Liver (tissue), 9 donors: Measurements from ENCODE around the gene ALG10B. TPM values are rescaled to one million over a fixed set of nuclear protein-coding genes. Genes with fewer than 3 reads are reported as not detected.

ENCODE experiments used
- DNase-seq: peaks from one replicate; pipeline ENCODE4 v3.0.0-alpha.2; 2017; ENCODE audit warnings: low spot score
- H3K27ac ChIP-seq, 2 donors: one replicate each; pipeline ENCODE4 v1.7.0; 2013; ENCODE audit warnings: inconsistent platforms in 2 of 2, low read length in 2 of 2, control low read depth in 1 of 2, low read depth in 1 of 2, mild to moderate bottlenecking in 1 of 2
- H3K27me3 ChIP-seq, 4 donors: one replicate each; pipeline versions ENCODE4 v1.6.1 to v1.7.0; 2013; ENCODE audit warnings: low read length in 3 of 4, inconsistent platforms in 1 of 4, mild to moderate bottlenecking in 1 of 4, moderate library complexity in 1 of 4; ENCODE audit not compliant: control insufficient read depth in 4 of 4, insufficient read depth in 4 of 4
- H3K36me3 ChIP-seq, 4 donors: one replicate each; pipeline versions ENCODE4 v1.6.1 to v1.7.0; 2013; ENCODE audit warnings: low read length in 3 of 4, mild to moderate bottlenecking in 3 of 4, low read depth in 1 of 4, moderate library complexity in 1 of 4; ENCODE audit not compliant: control insufficient read depth in 4 of 4, insufficient read depth in 3 of 4
- H3K4me1 ChIP-seq, 4 donors: one replicate each; pipeline versions ENCODE4 v1.6.1 to v1.7.0; 2013; ENCODE audit warnings: low read length in 3 of 4, mild to moderate bottlenecking in 3 of 4, moderate library complexity in 1 of 4; ENCODE audit not compliant: control insufficient read depth in 4 of 4, insufficient read depth in 4 of 4
- H3K4me3 ChIP-seq, 3 donors: one replicate each; pipeline versions ENCODE4 v1.6.1 to v1.7.0; 2013; ENCODE audit warnings: low read length in 3 of 3, control low read depth in 1 of 3, low read depth in 1 of 3, mild to moderate bottlenecking in 1 of 3
- H3K9ac ChIP-seq, 2 donors: one replicate each; pipeline ENCODE4 v1.7.0; 2013; ENCODE audit warnings: low read length in 2 of 2, mild to moderate bottlenecking in 2 of 2, moderate library complexity in 2 of 2, control low read depth in 1 of 2, low read depth in 1 of 2
- H3K9me3 ChIP-seq, 4 donors: one replicate each; pipeline versions ENCODE4 v1.6.1 to v1.7.0; 2013; ENCODE audit warnings: low read length in 3 of 4; ENCODE audit not compliant: control insufficient read depth in 4 of 4
- EGR1 ChIP-seq, 2 donors: IDR thresholded peaks; 2 replicates each; pipeline ENCODE4 v1.6.1; 2016 to 2018; ENCODE audit warnings: antibody characterized with exemption in 2 of 2, low read depth in 2 of 2
- FOXA1 ChIP-seq: IDR thresholded peaks from 2 replicates; pipeline ENCODE4 v1.6.1; 2016; ENCODE audit warnings: antibody characterized with exemption
- FOXA2 ChIP-seq: IDR thresholded peaks from 2 replicates; pipeline ENCODE4 v1.6.1; 2016; ENCODE audit warnings: antibody characterized with exemption
- GABPA ChIP-seq, 2 donors: IDR thresholded peaks in 1 of 2; conservative IDR thresholded peaks in 1 of 2; 2 replicates each; pipeline ENCODE4 v1.6.1; 2016; ENCODE audit warnings: antibody characterized with exemption in 2 of 2, mild to moderate bottlenecking in 1 of 2, moderate library complexity in 1 of 2
- HNF4A ChIP-seq, 2 donors: conservative IDR thresholded peaks; 2 replicates each; pipeline ENCODE4 v1.6.1; 2016; ENCODE audit warnings: antibody characterized with exemption in 2 of 2, mild to moderate bottlenecking in 2 of 2
- HNF4G ChIP-seq: IDR thresholded peaks from 2 replicates; pipeline ENCODE4 v1.6.1; 2016; ENCODE audit warnings: antibody characterized with exemption
- JUND ChIP-seq, 2 donors: IDR thresholded peaks; 2 replicates each; pipeline ENCODE4 v1.6.1; 2016; ENCODE audit warnings: antibody characterized with exemption in 2 of 2
- NR2F2 ChIP-seq: IDR thresholded peaks from 2 replicates; pipeline ENCODE4 v1.6.1; 2016; ENCODE audit warnings: antibody characterized with exemption
- RAD21 ChIP-seq, 2 donors: IDR thresholded peaks; 2 replicates each; pipeline ENCODE4 v1.6.1; 2016; ENCODE audit warnings: antibody characterized with exemption in 2 of 2, mild to moderate bottlenecking in 2 of 2
- RXRA ChIP-seq, 2 donors: IDR thresholded peaks; 2 replicates each; pipeline ENCODE4 v1.6.1; 2017 to 2018; ENCODE audit warnings: antibody characterized with exemption in 2 of 2, mild to moderate bottlenecking in 1 of 2
- SP1 ChIP-seq: IDR thresholded peaks from 2 replicates; pipeline ENCODE4 v1.6.1; 2018; ENCODE audit warnings: antibody characterized with exemption, mild to moderate bottlenecking
- YY1 ChIP-seq: IDR thresholded peaks from 2 replicates; pipeline ENCODE4 v1.6.1; 2016; ENCODE audit warnings: antibody characterized with exemption, mild to moderate bottlenecking
- WGBS: extraction: QIAGEN DNeasy Blood & Tissue Kit; methylation state at CpG from one replicate; pipeline ENCODE4 v1.1.7; 2013; 5-methylcytosine and 5-hydroxymethylcytosine counted together
- polyA plus RNA-seq, 2 donors: library from polyadenylated mRNA; stranded (reverse) in 1 of 2; unstranded in 1 of 2; fragments of 200-250 nt in 1 of 2; fragments of >200 nt in 1 of 2; fragmentation: Nextera tagmentation in 1 of 2; extraction: Ambion mirVana in 1 of 2; gene quantifications; one replicate each; pipeline versions ENCODE4 v1.2.1 to v1.2.3, GENCODE V29; 2013 to 2015
- total RNA-seq, 2 donors: library from RNA; depleted of rRNA; stranded (reverse); fragments of >200 nt; gene quantifications; one replicate each; pipeline ENCODE4 v1.2.3, GENCODE V29; 2014
- TF ChIP-seq, protein P1 (sequence below): fragments of 150-350 bp; IDR thresholded peaks from 2 replicates; pipeline ENCODE4 v1.5.1; 2017; ENCODE audit warnings: improper control_type of control experiment, low read depth, low read length; ENCODE audit not compliant: missing input control
- TF ChIP-seq, protein P2 (sequence below): IDR thresholded peaks from 2 replicates; pipeline ENCODE4 v1.6.1; 2016; ENCODE audit warnings: antibody characterized with exemption
- TF ChIP-seq, protein P3 (sequence below): IDR thresholded peaks from 2 replicates; pipeline ENCODE4 v1.6.1; 2016; ENCODE audit warnings: antibody characterized with exemption, mild to moderate bottlenecking
- TF ChIP-seq, protein P4 (sequence below): IDR thresholded peaks from 2 replicates; pipeline ENCODE4 v1.6.1; 2016; ENCODE audit warnings: antibody characterized with exemption
- TF ChIP-seq, protein P5 (sequence below): IDR thresholded peaks from 2 replicates; pipeline ENCODE4 v1.6.1; 2016; ENCODE audit warnings: antibody characterized with exemption
- donor health status: healthy.
- donor health status: healthy.
- donor health status: healthy.
- donor health status: healthy.
- donor health status: healthy.

The ALG10B gene
- total and polyA plus RNA-seq, 4 donors, result 1.2 to 3.3 (median 2.5) TPM

DNA sequence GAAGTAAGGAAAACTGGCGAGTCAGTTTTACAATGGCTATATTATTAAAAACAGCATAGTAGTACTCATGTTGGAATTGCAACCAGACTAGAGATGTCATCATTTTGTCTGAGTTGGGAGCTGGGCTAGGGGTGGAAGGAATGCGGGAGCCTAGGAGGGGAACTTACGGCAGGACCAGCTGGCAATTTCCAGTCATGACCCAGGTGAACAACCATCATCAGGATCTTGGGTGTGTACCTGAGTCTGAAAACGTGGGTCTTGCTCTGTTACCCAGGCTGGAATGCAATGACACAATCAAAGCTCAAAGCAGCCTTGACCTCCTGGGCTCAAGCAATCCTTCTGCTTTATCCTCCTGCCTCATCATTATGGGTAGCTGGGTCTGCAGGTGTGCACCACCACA lies 50.9 kb downstream of the ALG10B start:
- H3K9me3 ChIP-seq, result no peaks in the 10 kb centered on the region
- DNase-seq, result no peak
- TF ChIP-seq, protein P1, sequence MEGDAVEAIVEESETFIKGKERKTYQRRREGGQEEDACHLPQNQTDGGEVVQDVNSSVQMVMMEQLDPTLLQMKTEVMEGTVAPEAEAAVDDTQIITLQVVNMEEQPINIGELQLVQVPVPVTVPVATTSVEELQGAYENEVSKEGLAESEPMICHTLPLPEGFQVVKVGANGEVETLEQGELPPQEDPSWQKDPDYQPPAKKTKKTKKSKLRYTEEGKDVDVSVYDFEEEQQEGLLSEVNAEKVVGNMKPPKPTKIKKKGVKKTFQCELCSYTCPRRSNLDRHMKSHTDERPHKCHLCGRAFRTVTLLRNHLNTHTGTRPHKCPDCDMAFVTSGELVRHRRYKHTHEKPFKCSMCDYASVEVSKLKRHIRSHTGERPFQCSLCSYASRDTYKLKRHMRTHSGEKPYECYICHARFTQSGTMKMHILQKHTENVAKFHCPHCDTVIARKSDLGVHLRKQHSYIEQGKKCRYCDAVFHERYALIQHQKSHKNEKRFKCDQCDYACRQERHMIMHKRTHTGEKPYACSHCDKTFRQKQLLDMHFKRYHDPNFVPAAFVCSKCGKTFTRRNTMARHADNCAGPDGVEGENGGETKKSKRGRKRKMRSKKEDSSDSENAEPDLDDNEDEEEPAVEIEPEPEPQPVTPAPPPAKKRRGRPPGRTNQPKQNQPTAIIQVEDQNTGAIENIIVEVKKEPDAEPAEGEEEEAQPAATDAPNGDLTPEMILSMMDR, result no peak
- TF ChIP-seq HNF4A (conservative IDR thresholded peaks at IDR 0.05), result no peak
- TF ChIP-seq FOXA1, result no peak
- no peak for TF ChIP-seq FOXA2
- TF ChIP-seq, protein P2, sequence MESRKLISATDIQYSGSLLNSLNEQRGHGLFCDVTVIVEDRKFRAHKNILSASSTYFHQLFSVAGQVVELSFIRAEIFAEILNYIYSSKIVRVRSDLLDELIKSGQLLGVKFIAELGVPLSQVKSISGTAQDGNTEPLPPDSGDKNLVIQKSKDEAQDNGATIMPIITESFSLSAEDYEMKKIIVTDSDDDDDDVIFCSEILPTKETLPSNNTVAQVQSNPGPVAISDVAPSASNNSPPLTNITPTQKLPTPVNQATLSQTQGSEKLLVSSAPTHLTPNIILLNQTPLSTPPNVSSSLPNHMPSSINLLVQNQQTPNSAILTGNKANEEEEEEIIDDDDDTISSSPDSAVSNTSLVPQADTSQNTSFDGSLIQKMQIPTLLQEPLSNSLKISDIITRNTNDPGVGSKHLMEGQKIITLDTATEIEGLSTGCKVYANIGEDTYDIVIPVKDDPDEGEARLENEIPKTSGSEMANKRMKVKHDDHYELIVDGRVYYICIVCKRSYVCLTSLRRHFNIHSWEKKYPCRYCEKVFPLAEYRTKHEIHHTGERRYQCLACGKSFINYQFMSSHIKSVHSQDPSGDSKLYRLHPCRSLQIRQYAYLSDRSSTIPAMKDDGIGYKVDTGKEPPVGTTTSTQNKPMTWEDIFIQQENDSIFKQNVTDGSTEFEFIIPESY, result no peak
- TF ChIP-seq, protein P3, sequence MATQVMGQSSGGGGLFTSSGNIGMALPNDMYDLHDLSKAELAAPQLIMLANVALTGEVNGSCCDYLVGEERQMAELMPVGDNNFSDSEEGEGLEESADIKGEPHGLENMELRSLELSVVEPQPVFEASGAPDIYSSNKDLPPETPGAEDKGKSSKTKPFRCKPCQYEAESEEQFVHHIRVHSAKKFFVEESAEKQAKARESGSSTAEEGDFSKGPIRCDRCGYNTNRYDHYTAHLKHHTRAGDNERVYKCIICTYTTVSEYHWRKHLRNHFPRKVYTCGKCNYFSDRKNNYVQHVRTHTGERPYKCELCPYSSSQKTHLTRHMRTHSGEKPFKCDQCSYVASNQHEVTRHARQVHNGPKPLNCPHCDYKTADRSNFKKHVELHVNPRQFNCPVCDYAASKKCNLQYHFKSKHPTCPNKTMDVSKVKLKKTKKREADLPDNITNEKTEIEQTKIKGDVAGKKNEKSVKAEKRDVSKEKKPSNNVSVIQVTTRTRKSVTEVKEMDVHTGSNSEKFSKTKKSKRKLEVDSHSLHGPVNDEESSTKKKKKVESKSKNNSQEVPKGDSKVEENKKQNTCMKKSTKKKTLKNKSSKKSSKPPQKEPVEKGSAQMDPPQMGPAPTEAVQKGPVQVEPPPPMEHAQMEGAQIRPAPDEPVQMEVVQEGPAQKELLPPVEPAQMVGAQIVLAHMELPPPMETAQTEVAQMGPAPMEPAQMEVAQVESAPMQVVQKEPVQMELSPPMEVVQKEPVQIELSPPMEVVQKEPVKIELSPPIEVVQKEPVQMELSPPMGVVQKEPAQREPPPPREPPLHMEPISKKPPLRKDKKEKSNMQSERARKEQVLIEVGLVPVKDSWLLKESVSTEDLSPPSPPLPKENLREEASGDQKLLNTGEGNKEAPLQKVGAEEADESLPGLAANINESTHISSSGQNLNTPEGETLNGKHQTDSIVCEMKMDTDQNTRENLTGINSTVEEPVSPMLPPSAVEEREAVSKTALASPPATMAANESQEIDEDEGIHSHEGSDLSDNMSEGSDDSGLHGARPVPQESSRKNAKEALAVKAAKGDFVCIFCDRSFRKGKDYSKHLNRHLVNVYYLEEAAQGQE, result no peak
- no peak for TF ChIP-seq EGR1 (IDR thresholded peaks at IDR 0.05; ENCODE audit: low read depth in 2 of 2)
- no peak for TF ChIP-seq YY1
- no peak for TF ChIP-seq SP1
- TF ChIP-seq, protein P4, sequence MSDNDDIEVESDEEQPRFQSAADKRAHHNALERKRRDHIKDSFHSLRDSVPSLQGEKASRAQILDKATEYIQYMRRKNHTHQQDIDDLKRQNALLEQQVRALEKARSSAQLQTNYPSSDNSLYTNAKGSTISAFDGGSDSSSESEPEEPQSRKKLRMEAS, result no peak
- no peak for TF ChIP-seq RAD21 (IDR thresholded peaks at IDR 0.05)
- TF ChIP-seq JUND (IDR thresholded peaks at IDR 0.05), result no peak
- no peak for TF ChIP-seq HNF4G
- TF ChIP-seq RXRA (IDR thresholded peaks at IDR 0.05), result no peak
- no peak for TF ChIP-seq GABPA (IDR thresholded peaks at IDR 0.05 in 1 of 2, conservative IDR thresholded peaks at IDR 0.05 in 1 of 2)
- TF ChIP-seq NR2F2, result no peak
- TF ChIP-seq, protein P5, sequence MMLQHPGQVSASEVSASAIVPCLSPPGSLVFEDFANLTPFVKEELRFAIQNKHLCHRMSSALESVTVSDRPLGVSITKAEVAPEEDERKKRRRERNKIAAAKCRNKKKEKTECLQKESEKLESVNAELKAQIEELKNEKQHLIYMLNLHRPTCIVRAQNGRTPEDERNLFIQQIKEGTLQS, result no peak
- H3K36me3 ChIP-seq, result no peaks in the 10 kb centered on the region
- 74% methylated on average over 4 of the region's 4 CpGs for WGBS
- no peaks in the 10 kb centered on the region for H3K27me3 ChIP-seq
- H3K4me1 ChIP-seq, result no peaks in the 10 kb centered on the region
- no peak overlapping the region for H3K27ac ChIP-seq
- H3K9ac ChIP-seq, result no peak overlapping the region
- no peak overlapping the region for H3K4me3 ChIP-seq

DNA sequence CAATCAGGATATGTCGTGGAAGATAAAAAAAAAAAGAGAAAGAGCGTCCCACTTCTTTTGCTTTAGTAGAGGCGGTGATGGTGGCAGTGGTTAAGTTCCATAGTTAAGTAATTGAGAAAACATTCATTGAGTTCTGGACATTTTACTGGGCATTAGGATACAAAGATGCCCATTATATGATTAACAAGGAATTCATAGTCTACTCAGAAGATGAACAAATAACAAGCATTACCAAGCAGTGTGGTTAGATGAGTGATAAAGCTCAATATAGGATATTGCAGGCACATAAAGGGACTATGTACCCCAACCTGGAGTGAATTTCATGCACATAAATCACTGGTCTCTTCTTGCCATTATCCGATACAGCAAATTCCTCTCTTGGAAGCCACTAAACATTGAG lies 53.7 kb downstream of the ALG10B start:
- no peak overlapping the region for H3K27ac ChIP-seq
- no peaks in the 10 kb centered on the region for H3K4me1 ChIP-seq
- no peak overlapping the region for H3K9ac ChIP-seq
- 87% methylated on average over 4 of the region's 4 CpGs for WGBS
- no peak overlapping the region for H3K4me3 ChIP-seq
- TF ChIP-seq SP1, result no peak
- no peak for TF ChIP-seq FOXA1
- TF ChIP-seq, protein P2, result no peak
- TF ChIP-seq, protein P4, result no peak
- no peaks in the 10 kb centered on the region for H3K27me3 ChIP-seq
- DNase-seq, result no peak
- H3K9me3 ChIP-seq, result peaks cover 0 to 2% (median 0%) of the 10 kb centered on the region in 4 donors
- no peaks in the 10 kb centered on the region for H3K36me3 ChIP-seq
